ENCODE measurements around the gene BCOR.

BCOR gene

DNA sequence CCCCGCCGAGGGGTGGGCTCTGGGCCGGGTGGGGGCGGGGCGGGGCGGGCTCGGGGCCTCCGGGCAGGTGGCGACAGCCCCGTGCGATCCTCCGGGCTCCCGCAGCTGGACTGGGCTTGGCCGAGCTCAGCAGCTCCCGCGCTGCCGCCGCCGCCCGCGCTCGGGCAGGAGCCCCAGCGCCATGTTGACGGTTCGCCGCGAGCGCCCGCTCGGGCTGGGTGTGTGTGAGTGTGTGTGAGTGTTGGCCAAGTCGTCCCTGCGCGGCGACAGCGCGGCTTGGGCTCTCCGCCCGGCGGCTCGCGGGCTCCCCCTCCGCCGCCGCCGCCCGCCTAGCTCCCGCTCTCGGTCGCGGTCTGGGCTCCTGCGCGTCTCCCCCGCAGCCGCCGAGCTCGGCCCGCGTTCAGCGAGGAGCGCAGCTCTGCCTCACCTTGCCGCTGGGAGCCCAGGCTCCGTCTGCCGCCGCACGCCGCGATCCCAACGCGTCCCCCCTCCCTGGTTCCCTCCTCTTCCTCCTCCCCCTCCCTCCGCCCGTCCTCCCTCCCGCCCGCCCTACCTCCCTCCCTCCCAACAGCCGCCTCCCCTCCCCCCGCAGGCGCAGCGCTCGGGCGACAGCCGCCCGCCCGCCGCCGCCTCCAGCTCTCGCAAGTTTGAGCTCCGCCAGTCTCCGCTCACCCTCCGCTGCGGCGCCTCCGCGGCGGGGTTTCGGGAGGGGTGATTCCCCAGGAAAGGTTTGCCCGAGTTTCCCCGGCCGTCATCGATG is at the start of gene BCOR:
Gene BCOR (minus strand): TSS at position 455 of the 760 bp plus-strand sequence. CDS start 20,029 bp downstream, outside the sequence.
- DNase-seq: peak; percentile 54 to 89

DNA sequence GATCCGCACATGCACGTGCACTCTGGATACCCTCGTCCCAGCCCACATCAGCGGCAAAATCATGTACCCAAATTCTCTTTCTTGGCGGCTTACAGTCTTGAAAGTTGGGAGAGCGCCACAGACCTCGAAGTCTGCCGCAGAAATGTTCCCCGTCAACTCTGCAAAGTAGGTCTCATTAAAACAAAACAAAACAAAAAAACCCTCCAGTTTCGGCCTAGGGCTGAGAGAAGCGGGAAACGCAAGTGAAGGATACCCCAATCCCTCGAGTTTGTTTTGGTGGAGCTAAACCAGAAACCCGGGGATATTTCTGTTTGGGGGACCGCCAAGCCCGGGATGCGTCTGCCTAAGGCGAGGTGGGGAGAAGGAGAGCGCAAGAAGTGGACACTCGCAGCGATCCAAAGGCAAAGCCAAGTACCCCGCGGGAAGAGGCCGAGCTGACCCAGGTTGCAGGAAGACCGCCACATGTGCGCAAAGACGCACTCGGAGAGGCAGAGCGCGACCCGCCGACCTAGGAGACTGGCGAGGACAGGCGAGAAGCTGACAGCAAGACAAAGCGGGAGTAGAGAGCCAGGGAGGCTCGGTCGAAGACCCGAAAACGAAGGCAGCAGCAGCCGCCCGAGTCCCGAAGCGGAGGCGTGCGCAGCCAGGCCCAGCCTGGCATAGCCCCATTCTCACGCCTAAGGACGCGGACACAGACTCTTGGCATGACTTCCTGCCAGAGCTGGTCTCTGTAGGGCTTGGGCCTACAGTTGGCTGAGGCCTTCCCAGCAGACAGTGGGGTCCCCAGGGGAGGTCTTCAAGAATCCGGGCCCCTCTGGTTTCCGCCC is 49.6 kb upstream of the BCOR start:
- no peak for DNase-seq

DNA sequence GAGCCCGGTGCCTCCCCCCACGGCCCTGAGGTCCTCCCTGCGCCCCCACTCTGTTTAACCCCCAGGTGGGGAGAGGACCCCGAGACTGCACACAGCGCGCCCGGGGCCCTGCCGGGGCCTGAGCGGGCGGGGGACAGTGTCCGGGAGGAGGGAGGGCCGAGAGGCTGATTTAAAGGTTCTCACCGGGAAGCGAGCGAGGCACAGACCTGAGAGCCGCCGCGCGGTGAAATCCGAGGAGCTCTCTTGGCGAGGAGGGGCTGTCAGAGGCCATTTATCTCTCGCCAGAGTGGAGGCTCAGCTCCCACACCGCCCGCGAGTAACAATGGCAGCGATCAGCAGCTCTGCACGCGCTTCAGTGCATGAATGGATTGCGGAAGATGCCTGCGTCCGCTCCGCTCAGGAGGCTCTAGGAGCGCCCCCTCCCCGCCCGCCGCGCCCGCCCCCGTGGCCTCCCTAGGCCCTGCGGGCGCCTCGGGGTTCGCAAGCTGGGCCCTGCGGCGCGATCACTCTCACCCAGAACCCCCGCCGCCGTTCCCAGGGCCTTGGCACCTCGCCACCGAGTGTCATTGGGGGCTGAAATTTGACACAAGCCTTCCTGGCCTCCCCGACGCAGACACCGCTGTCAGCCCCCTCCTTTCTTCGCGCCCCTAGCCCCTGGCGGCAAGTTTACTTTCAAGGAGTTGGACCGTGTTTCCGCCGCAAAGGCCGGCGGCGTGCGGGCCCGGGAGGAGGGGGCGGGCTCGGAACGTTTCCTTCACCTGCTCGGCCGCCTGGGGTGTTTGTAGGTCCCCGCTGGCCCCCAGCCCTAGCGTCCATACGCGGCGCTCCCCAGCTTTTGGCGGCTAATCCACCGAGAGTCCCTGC is 48.7 kb upstream of the BCOR start:
- DNase-seq: peak in 1 of 2 experiments; percentile 70

DNA sequence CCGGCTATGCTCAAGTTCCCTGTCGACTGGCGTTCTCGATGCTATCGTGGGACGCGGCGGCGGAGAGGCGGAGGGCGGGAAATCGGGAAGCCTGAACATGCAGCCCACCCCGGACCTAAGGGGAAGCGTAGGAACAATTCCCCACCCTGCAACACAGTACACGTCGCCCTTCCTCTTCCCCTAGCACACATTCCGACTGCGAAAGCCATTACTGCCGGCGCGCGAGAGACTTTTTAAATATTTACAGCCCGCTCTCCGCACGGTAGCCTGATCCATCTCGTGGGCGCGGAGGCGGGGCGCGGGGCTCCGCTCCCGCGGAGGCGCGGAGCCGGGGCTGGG is 48.1 kb upstream of the BCOR start:
- DNase-seq: peak in 1 of 2 experiments; percentile 66

DNA sequence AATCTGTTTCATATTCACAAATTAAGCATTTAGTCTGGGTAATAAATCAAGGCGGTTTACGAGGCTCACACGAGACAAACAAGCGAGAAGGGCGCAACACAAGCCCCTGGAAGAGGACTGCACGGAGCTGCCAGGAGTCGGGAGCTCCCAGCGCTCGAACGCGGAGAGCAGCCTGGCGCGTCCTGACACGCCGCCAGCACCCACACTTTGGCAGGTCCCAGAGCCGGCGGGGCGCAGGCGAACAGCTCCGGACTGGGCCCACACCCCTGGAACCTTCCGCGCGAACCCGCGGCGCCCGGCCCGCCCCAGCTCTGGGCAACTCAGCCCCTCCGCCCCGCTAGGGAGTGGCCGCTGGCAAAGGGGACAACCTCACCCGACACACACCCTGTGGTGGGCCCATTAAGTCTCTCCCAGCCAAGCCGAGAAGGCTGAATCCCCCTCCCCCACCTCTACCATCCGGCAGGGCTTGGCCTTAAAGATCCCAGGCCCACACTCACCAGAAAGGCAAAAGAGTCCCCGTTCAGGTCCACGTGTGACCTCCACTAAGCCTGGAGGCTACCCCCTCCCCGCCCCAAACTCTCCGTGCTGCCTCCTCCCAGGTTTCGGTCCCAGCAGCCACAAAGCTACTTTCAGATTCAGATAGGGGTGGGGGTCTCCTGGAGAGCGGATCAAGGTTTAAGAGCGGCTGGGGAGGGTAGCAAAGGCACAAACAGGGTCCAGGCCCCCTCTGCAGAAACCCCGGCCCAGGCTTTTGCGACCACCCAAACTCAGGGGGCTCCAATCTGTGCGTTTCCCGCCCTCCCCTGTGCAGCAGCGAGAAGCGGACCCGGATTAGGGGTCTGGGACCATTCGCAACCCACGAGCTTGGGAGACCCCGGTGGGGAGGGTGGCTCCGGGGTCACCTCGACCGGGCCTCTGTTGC is 47.5 kb upstream of the BCOR start:
- peak in 1 of 2 experiments; percentile 63 for DNase-seq

DNA sequence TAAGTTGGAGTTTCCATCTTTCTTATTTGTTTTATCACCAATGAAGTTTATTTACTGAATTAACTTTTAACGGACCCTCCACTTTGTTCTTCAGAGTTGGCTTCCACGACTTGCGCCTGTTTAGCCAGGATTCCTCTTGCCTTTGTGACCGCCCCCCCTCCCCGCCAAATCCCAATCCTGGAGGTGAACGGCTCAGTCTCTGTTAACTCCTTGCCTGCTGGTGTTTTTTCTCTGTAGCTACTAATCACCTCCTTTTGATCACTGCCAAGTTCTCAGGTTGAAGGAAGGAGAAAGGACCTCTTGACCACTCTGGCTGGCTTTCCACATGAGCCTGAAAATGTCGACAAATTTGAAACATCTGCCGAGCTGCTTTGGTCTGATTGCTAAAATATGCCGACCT is 46.8 kb upstream of the BCOR start:
- no peak for DNase-seq

DNA sequence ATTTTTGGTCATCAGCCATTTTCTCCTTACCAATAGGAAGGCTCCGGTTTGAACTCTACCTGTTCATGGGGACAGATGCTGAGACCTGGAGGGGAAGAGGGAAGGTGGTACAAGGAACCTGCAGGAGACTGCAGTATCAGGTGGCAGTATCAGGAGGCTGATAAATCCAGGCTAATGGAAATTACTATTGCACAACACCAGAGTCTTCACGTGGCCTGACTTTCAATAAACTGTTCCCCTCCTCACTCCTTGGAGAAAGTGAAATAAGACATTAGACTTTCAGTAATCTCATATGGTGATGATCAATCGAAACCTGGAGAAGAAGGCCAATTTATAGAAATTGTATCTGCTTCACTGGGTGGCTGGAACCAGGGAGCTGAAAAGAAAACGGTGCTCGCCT is 46.2 kb upstream of the BCOR start:
- no peak for DNase-seq

DNA sequence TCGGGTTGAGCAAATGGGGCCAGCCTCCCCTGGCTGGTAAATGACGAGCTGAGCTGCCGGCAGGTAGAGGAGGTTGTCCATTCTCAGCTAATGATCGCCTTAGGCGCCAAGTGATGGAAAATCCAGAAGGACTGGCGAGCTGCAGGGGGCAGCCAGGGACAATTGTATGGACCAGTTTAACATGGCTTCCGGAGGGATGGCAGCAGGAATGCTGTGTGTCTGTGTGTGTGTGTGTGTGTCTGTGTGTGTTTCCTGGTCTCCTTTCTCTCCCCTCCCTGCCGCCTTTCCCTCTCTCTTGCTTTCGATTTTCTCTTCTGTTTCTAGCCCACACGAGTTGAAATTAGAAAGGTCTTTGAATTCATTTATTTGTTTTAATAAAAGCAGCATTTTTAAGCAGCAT is 45.2 kb upstream of the BCOR start:
- no peak for DNase-seq

DNA sequence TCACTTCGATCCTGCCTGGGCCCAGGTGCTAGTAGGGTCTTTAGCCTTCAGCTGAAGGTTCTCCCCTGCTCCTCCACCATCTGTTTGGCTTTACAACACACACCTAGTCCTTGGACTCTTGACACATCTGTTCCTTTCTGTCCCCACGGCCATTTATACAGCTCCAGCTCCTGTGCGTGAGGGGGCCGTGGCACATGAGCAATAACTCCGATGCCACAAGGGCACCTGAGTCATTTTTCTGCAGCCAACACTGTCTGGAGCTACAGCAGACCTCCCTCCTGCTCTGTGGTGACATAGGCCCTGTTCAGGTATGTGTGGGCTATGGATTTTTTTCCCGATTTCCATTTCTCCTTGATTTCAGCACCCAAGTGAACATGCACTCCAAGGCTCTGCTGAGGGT is 44.7 kb upstream of the BCOR start:
- no peak for DNase-seq

DNA sequence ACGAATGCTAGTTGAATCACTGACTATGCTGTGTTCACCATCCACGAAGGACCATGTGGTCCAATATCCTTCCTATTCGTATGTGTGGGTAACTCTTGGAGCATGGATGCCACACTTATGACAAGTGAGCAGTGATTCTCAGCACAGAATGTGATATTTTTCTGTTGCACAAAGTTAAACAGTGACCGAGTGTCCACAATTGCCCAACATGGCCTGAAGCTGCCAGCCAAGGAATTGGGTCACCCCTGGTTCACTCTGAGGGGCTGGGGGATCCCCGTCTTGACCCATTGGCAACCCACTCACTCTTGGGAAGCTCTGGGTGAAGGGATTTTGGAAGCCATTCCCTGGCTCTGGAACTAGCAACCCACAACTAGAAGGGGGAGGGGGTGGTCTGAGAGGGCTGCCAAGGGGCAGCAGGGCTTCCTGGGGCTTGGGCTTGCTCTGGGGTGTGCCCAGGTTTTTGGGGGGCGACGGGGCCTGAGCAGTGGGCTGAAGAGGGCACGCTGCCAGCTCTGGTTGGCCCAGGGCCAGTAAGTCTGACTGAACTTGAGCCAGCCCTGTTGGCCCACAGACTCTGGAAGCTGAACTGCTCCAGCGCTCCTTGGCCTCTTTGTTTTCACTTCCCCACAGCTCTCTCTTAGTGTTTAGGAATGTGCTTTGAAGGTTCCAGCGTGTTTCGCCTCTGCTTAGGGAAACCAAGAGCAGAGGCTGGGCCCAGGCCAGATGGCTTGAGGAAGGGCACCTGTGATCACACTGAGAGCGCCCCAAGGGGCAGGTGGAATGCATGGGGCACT is 43.1 kb upstream of the BCOR start:
- DNase-seq: no peak

DNA sequence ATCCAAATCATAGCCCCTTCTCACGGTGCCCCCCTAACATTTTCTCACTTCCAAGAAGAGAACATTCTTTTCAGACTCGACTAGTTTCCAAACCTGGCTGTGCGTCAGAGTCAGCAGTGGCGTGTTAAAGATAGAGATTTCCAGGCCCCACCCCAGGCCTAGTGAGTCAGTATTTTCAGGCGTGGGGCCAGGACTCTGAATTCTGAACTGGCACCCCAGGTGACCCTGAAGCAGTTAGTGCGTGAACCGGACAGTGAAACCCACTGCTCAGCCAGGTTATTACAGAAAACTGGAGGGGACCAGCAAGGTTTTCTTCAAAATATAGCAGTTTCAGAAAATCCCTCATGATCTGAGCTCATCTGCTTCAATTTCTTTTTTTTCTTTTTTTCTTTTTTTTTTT is 35.0 kb upstream of the BCOR start:
- DNase-seq: no peak

DNA sequence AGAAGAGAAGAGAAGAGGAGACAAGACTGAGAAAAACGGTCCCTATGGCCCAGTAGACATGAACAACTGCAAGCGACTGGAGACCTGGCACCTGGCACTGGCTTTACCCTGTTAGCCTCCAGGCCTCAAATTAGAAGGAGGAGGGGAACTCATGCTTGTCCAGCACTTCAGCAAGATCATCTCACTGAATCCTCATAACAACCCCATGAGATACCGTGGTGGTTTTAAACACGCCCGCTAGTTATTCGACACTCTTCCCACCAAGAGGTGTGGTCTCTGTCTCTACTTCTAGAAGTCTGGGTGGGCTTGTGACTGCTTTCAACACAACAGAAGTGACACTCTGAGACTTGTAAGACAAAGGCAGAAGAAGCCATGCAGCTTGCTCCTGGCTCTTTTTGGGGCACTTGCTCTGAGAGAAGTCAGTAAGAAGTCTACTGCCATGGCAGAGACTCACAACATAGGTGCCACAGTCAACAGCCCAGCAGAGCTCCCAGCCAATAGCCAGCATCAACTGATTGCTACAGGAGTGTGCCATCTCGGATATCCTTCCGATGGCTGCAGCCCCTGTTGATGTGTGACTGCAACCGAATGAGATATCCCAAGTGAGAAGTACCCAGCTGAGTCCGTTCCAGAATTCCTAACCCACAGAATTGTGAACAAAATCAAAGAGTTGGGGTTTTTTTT is 34.0 kb upstream of the BCOR start:
- DNase-seq: no peak

DNA sequence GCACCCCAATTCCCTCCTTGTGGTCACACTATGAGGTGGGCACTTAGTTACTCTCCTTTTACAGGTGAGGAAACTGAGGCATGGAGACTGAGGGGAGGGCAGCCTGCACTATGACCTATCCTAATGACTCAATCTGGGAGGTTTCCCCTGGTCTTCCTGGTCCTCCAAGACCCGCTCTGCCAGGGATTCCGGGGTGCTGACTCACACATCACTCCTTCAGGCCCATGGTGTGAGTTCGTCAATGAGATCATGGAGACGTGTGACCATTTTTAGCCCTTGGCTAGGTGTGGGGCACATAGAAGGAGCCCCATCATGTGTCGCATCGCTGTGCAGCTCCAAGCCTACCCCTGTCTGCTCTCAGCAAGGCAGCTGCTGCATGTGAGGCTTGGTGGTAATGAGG is 32.4 kb upstream of the BCOR start:
- DNase-seq: no peak

DNA sequence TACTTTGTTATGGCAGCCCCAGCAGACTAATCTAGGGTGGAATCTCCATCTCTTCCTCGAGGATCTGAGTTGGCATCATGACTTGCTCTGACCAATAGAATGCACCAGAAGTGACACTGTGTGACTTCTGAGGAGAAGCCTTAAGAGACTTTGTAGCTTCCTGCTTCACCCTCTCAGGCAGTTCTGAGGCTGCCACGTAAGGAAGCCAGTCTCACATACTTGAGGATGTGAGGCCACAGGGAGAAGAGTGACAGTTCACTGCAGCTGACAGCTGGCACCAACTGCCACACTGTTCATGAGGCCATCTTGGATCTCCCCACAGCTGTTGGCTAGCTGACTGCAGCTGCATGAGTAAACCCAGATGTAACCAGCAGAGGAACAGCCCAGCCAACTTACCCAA is 29.3 kb upstream of the BCOR start:
- no peak for DNase-seq

DNA sequence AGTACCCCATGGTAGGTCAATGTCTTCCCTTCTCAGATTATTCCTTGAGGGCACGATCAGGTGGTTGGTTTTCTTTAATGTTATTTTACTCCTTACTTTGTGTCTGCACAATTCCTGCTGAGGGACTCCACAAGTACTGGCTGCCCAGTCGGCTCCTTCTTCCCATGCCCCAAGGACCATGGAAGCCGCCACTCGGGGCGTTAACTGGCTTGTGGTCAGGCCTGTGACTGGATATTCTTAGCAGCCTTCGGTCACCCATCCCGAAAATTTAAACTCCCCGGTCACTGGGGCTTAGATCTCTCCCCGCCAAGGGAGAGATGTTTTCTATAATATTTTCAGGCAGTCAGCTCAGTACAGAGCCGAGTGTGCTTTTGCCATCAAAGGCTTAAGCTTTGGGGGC is 24.7 kb upstream of the BCOR start:
- DNase-seq: no peak

DNA sequence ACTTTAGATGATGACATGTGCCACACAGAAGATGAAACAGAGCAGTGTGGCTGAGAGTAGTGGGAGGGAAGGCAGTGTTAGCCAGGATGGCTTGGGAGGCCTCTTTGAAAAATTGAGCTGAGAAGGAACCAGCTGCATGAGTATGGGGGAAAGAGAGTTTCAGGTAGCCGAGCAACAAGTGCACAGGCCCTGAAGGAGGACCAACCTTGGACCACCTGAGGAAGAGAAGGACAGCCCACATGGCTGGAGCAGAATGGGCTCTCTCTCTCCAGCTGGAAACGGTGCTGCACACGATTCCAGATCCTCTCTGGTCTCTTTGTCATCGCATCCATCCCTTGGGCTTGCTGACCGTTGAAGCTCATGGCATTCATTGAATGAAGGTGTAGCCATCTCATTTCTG is 23.9 kb upstream of the BCOR start:
- DNase-seq: no peak

DNA sequence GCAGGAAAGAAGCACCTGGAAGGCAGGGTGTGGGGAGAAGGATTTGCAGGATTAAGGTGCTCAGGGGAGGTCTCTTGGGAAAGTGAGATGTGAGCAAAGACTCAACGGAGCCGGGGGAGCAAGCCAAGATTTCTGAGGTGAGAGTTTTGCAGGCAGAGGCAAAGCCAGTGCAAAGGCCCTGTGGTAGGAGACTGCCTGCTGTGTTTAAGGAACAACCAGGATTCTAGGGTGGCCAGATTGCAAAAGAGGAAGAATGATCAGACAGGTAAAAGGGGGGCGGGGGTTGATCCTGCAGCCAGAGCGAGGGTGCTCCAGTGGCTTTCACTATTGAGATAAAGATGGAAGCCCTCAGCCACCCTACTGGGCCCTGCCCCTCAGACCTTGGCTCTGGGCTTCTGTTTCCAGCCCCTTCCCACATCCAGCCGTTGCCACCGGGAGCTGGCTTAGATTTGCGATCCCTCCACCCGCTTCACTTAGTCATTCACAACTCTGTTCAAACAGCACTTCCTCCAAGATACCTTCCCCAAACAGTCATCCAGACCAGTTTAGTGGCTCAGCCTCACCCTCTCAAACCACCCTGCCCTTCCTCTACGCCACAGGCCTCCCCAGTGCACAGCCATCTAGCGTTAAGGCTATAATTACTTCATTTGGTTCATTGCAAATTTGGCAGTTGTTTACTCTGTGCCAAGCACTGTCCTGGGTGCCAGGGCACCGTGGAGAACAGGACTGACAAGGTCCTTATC is 23.3 kb upstream of the BCOR start:
- DNase-seq: peak in 1 of 2 experiments; percentile 26

DNA sequence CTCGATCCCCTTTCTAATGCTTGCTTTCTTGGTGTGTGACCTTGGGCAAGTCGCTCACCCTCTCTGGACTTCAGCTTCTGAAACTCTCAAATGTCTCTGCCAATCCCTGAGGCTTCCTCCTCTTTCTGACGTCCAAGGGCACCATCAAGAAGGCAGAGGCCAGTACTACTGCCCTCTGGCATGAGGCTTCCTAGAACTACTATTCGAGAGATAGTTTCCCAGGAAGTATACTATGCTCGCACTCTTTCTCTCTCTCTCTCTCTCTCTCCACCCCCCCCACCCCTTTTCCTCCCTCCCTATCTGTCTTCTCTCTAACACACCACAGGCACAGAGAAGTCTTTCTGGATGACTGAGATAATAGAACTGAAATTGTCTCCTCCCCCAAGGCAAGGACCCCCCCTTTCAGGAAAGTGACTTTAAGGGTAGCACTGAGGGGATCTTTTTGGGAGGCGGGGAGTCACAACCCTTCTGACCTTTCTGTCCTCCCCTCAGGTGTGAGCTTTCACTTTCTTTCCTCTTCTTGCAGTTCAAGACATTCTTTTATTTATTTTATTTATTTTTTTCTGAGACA is 20.0 kb upstream of the BCOR start:
- DNase-seq: no peak

DNA sequence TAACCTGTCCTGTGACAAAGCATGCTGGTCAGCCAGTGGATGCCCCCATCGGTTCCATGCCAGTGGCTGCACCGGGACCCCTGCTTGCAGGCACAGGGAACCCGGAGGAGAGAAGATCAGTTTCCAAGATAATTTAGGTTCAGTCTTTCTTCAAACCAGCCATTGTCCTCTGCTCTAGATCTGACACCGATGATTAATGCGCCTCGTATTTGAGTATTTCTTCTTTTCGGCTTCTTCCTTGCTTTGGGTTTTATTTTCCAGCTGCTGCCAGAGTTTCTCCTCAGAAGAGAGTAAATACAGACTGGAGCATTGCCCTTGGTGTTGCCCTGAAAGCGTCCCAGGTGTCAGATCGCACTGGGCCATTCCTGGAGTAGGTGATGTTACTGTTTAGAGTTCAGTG is 19.2 kb upstream of the BCOR start:
- DNase-seq: no peak

DNA sequence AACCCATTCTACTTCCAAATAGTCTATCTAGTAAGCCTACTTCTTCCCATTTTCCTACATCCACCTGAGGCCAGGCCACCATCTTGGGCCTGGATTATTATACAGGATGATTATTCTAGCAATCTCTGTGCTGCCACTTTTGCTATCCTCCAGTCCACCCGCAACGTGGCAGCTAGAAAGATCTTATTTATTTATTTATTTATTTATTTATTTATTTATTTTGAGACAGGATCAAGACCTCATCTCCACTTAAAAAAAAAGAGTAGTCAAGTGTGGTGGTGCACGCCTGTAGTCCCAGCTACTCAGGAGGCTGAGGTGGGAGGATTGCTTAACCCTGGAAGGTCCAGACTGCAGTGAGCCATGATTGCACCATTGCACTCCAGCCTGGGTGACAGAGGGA is 15.2 kb upstream of the BCOR start:
- DNase-seq: no peak
